Activated CD4-positive, alpha-beta T cell treated with anti-CD3 and anti-CD28 coated beads for 24 hours (primary cell): ENCODE measurements around the gene DOC2B.
"Not testable (repeated sequence)": the region's sequence is repeated elsewhere in the genome, so short reads cannot be mapped to it uniquely, and the experiment has no call there.

Source experiments
- DNase-seq, 2 donors: peaks; one replicate each; pipeline ENCODE4 v3.0.0-alpha.2; 2020; ENCODE audit warnings: low read depth in 2 of 2

Gene DOC2B

DNA sequence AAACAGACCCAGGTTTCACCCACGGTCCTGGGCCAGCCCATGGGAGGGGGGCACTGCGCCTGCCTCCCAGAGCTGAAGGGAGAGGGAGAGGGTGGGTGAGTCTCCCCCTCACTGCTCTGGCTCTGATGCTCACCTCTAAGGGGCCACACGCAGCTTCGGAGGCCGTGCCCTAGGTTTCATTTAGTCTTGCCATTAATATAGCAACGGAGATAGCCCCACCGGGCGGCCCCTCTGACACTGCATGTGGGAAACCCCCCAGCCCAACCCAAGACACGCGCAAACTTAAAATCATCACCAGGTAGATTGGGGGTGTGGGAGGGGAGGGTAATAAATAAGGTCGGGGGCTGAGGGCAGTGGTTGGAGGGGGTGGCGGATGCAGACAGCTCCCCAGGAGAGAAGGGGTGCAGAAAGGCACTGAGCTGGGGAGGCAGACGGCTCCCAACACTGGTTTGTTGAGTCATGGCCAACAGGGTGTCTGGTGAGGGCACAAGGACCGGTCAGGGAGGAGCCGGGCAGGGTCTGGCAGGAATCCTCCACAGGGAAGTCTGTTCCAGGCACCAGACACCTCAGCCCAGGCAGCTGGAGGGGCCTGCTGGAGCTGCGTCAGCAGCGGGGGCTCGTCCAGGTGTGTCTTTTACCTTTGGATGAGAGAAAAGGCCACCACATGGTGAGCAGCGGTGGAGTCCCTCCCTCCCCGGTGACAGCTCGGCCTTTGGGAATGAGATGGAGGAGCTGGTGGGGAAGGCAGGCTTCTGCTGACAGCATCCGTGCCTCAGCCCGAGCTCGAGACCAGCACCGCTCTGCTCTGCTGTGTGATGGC lies 32.0 kb upstream of the DOC2B start:
- no peak for DNase-seq

DNA sequence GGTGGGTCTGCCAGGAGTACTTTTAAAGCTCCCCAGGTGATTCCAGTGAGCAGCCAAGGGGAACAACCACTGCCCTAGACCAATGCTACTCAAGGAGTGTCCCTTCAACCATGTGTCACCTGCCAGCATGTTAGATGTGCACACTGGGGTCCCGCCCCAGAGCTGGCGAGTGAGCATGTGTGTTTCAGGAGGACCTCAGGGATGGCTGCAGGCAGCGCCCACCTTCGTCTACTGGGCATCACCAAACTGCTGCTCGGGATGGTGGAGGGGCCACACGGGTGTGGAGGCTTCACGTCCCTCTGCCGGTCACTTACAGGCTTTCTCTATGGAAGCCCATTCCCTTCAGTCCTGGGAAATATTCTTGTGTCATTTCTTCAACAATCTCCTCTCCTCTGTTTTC lies 29.0 kb upstream of the DOC2B start:
- DNase-seq: no peak

DNA sequence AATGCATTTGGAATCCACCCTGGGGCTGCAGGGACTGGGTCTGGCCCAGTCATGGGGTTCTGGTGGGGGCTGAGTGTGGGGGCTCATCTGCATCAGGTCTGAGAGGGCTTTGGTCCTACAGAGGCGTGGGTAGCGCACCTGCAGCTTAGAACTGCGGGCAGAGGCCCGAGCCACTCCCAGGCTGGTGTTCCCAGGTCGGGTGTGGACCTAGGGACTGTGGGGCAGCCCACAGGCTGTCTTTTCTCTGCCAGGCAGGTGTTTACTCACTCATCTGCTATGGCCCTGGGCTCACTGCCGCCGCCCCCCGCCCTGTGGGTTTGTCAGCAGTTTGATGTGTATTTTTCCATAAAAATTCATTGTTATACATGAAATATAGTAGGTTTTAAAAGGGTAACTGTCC lies 27.0 kb upstream of the DOC2B start:
- no peak for DNase-seq

DNA sequence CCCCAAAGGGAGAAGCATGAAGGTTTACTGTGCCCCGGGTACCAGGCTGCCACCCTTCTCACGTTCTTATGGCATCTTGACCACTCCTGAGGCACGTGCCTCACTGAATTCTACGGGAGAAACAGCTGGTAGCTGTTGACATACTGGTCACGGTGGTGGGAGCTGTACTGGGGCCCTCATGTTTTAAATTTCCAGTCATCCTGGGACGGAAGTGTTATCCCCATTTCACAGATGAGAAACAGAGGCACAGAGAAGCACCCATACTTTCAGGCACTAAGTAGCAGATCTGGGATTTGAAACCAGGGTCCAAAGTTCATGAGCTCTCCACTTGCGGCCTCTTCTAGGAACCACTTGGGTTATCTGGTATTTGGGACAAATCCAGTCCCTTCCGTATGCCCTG lies 26.3 kb upstream of the DOC2B start:
- no peak for DNase-seq

DNA sequence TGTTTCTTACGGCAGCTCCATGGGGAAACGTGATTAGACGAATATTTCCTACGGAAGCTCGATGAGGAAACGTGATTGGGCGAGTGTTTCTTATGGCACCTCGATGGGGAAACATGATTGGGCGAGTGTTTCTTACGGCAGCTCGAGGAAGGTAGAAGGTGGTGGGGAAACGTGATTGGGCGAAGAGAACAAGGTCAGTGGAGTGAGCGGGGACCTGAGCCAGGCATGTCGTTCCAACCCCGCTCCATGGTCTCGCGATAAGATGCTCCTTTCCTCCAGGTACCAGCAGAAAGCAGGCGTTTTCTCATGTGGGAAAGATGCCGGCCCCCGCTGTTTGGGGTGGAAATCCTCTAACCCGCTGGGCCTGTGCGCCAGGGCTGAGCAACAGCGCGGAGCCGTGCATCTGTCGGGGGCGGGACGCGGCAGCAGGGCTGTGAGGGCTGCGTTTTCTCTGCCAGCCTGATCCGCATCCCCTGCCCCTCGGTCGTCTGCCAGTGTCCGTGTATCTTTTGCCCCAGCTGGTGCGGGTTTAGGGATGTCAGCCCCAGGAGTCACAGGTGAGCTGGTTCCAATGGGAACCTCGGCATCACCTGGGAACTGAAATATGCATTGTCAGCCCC lies 25.6 kb upstream of the DOC2B start:
- no peak for DNase-seq

DNA sequence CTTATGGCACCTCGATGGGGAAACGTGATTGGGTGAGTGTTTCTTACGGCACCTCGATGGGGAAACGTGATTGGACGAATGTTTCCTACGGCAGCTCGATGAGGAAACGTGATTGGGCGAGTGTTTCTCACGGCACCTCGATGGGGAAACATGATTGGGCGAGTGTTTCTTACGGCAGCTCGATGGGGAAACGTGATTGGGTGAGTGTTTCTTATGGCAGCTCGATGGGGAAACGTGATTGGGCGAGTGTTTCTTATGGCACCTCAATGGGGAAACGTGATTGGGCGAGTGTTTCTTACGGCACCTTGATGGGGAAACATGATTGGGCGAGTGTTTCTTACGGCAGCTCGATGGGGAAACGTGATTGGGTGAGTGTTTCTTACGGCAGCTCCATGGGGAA lies 25.0 kb upstream of the DOC2B start:
- DNase-seq: not testable (repeated sequence)

DNA sequence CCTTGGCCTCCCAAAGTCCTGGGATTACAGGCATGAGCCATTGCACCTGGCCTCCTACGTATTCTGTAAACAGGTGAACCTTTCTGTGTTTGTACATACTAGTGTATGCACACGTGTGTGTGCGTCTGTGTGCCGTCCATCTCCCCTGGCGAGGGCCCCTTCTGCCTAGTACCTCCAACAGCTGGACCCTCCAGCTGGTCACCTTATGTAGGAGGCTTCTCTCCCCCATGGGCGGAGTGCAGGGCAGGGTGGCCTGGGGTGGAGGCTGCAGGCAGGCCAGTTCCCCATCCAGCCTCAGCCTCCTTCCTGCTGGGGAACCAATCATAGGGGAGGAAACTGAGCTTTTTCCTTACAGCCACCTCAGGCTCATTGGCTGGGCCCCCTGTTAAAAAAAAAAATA lies 24.4 kb upstream of the DOC2B start:
- DNase-seq: no peak

DNA sequence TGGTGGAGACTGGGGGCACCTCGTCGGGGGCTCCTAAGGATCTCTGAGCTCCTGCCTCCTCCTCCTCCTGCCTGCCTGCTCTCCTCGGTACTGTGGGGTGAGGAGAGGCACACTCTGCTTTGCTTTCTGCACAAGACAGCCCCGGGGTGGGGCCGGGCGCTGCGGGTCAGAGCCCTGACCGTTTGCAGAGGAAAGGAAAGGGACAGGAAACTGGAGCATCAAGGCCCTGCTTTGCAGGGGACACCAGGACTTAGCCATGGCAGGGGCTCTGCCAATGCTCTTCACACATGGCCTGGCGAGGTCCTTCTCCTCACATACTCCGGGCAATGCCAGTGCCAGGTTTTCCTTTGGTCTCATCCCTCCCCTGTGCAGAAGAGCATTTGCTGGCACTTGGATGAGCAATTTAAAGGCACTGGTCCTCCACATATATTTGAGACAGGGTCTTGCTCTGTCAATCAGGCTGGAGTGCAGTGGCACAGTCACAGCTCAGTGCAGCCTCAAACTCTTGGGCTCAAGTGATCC lies 23.8 kb upstream of the DOC2B start:
- DNase-seq: no peak

DNA sequence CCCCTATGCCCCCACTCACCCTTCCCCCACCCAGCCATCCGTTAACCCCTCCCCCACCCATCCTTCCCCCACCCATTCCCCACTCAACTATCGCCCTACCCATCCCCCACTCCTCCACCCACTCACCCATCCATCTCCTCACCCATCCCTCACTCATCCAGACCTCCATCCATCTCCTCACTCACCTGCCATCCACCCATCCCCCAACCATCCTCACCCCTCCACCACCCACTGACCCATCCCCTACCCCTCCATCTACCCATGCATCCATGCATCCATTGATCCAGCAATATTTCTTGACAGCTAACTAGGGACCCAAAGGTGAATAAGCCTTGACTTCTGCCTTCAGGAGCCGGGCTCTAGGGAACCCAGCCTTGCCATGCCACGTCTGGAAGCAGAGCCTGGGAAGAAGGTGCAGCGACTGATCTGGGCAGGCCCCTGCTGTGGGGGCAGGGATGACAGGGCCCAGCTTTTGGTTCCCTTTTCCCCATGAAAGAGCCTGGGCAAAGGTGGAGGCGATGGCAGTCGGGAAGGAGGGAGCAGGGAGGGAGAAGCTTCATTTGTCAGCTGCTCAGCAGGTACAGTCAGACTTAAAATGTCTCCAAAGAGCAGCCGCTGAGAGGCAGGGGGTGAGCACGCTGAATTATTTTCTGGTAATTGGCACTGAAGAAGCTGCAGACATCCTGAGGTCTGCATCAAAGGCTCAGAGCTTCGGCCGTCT lies 23.1 kb upstream of the DOC2B start:
- no peak for DNase-seq

DNA sequence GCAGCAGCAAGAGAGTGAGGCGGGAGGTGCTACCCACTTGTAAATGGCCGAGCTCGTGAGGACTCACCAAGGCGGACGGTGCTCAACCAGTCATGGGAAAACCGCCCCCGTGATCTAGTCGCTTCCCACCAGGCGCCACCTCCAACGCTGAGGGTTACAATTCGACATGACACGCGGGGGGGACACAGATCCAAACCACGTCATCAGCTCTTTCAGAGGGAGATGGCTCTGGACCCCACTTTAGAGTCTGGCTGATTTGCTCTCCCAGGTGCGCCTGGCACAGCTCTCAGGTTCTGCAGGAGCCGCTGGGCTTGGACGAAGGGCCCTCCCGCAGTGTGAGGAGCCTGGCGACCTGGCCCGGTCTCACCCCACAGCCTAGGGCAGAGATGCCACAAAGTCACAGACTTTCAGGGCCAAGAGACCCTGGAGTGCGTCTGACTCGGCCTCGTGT lies 21.1 kb upstream of the DOC2B start:
- DNase-seq: no peak

DNA sequence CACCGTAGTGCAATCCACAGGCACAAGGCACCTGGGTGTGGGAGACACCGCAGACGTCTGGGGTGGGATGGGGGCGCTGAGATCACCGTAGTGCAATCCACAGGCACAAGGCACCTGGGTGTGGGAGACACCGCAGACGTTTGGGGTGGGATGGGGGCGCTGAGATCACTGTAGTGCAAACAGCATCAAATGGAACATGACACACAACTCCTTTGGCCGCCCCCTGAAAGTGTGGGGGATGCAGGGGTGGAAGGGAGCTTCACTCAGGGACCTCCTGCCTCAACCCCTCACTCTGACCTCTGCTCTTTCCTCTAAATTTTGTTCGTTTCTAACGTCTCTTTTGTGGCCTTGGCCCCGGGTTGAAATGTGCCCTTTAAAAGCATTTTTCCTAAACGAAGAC lies 20.3 kb upstream of the DOC2B start:
- DNase-seq: not testable (repeated sequence)

DNA sequence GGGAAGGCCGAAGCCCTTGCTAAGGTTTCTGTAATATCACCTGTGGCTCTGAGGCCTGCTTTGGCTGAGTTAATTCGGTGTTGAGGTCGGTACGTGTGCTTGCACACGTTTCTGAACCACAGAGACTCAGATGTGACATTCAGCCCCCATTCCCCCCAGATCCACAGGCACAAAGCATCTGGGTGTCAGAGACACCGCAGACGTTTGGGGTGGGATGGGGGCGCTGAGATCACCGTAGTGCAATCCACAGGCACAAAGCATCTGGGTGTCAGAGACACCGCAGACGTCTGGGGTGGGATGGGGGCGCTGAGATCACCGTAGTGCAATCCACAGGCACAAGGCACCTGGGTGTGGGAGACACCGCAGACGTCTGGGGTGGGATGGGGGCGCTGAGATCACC lies 19.8 kb upstream of the DOC2B start:
- not testable (repeated sequence) for DNase-seq

DNA sequence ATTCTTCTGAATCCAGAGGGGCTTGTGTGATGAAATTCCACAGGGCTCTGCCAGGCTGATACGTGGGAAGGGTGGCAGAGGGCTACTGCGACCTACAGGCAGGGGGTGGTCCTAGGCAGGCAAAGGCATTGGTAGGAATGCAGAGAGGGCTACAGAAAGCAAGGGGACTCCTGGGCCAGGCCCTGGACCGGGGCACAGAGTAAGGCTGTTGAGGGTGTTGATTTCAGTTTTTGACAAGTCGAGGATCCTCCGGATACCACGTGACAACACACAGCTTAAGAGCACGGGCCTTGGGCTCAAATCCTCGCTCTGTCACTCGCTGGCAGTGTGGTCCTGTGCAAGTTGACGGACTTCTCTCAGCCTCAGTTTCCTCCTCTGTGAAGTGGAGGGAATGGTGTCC lies 19.1 kb upstream of the DOC2B start:
- DNase-seq: no peak

DNA sequence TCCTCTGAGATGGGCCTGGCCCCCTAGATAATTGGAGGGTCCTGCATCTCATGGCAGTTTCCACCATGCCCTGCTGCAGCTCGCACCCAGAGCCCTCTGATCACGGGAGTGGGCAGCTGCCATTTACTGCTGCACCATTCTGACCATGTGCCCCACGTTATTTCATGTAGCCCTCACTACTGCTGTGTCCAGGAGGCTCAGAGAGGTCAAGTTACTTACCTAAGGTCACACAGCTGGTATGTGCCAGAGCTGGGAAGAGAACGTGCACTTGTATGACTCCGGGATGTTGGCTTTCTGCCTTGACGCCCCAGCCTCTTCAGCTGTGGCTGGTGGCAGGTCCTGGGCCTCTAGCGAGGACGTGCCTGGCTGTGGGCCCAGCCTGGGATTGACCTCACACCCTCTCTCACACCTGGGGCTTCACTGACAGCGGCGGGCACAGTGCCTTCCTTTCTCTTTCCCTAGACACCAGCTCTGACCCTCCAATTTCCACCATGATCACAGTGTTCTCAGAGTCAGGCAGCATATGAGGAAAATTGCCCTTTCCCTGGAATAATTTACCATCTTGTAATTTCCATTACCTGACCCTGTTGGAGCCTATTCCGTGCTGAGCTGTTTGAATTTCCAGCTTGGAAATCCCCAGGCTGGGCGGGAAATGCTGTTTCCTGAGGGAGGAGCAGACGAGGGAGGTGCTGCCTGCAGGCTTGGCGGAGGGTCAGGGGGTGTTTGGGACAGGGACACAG lies 18.5 kb upstream of the DOC2B start:
- no peak for DNase-seq

DNA sequence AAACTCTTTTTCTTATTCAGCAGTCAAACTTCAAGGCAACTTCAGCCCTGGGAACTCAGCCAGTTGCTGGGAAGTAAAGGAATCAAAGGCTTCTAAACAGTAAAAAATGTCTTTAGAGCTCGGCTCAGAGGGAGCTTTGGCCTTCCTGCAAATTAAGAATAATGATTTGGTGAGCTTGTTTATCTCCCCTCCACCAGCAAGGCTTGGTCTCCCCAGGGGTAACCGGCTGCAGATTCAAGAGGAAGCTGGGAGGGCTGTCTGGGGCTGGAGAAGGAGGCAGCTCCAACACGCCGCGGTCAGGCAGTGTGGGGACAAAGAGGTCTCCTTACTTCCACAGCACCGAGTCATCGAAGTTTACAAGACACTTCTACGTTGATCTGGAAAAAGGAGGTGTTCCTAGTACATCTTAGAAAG lies 17.7 kb upstream of the DOC2B start:
- no peak for DNase-seq

DNA sequence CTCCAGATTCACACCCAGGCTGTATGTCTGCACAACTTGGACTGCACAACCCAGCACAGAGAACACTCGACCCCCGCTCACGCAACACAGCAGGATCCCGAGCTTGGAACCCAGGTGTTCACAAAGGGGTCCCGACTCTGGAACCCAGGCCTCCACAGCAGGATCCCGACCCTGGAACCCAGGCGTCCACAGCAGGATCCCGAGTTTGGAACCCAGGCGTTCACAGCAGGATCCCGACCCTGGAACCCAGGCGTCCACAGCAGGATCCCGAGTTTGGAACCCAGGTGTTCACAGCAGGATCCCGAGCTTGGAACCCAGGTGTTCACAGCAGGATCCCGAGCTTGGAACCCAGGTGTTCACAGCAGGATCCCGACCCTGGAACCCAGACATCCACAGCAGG lies 16.8 kb upstream of the DOC2B start:
- DNase-seq: not testable (repeated sequence)

DNA sequence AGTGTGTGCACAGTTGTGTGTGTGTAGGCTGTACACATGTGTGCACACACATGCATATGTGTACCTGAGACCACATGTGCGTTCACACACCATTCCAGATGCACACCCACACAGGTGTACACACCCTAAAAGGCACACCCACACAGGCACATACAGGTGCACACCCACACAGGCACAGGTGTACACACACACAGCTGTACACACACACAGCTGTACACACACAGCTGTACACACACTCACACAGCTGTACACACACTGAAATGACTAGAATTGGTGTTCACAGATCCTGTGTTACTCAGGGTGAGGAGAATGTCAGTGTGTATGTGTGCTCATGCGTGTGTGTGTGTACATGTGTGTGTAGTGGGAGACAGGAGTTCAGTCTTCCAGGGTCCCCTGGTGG lies 15.9 kb upstream of the DOC2B start:
- no peak for DNase-seq

DNA sequence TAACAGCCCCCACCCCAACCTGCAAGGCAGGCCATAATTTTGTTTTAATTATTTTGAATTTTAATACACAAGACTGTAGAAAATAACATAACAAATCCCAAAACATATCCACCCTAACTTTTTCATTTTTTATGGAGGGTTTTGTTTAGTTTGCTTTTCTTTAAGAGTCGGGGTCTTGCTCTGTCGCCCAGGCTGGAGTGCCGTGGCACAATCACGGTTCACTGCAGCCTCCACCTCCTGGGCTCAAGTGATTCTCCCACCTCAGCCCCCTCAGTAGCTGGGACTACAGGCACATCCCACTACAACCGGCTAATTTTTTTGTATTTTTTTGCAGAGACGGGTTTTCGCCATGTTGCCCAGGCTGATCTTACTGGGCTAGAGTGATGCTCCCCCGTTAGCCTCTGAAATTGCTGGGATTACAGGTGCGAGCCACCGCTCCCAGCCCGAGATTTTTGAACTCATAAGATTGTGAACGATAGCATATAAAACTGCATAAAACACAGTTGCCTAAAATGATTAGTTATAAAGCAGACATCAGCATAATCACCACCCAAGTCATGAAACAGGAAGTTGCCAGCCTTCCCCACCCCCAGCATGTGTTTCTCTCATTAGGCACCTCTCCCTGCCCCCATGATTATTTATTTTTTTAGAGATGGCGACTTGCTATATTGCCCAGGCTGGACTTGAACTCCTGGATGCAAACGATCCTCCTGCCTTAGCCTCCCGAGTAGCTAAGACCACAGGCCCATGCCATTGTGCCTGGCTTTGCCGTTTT lies 13.6 kb upstream of the DOC2B start:
- DNase-seq: no peak

DNA sequence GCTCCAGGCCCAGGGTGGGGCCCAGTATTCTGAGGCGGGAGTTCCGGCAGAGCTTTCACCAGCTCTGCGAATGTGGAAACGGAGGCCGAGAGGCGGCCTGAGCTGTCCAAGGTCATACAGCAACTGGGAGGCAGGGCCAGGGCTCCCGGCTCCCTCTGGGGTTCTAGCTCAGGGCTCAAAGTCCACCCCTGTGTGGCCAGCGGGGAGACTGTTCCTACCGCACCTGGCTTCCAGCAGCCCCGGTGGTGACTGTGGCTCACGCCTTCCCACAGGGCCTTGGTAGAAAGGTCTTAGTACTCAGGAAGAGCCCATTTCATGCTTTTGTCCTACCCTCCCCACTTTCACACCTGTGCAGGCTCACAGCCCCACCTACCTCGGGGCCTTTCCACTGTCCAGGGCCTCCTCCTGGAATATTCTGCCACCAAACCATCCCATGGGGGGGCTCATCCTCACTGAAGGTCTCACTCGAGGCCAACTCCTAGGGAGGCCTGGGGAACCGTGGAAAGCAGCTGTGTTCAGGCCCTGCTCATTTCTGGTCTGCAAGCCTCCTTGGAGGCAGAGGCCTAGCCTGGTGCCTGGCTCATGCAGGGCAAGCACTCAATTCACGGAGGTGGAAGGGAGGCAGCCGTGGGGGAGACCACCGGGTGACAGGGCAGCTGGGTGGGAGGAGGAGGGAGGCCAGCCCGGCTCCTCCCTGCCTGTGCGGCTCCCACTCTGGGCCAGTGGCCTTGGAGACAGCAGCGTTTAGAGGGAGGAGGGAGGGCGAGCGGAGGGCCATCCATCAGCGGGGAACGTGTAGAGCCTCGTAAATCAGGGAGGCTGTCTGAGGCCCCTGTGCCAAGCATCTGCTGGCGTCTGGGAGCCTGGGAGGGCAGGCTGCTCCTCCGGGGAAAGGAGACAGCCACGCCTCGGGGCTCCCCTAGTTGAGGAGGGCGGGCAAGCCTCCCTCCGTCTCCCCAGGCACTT lies 12.7 kb upstream of the DOC2B start:
- no peak for DNase-seq

DNA sequence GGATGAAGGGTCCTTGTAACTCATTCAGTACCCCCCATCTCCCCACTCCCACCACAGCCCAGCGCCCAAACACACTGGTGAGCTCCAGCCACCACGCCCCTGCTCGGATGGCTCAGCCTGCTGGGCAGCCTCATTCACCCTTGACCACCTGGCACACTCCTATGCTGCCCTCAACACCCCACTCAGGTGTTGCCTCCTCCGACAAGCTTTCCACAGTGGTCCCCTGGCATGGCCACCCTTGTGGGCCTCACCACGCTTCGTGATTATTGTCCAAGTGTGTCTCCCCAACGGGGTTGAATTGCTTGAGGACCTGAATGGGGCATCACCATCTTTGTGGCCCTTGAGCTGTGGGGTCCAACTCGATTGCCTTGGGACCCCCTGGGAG lies 12.0 kb upstream of the DOC2B start:
- DNase-seq: no peak
